Activated CD4-positive, alpha-beta T cell treated with anti-CD3 and anti-CD28 coated beads for 24 hours (primary cell): ENCODE data around the gene REM2.

ENCODE experiments used
- DNase-seq, 2 donors: peaks; one replicate each; pipeline ENCODE4 v3.0.0-alpha.2; 2020; ENCODE audit warnings: low read depth in 2 of 2

Gene REM2

GRCh38 chr14:22883173-22883976, at the start of gene REM2:
Gene REM2 (plus strand): TSS chr14:22883222. CDS start chr14:22883288, 66 bp downstream.
- DNase-seq, result no peak

GRCh38 chr14:22835505-22835904, 47.5 kb upstream of the REM2 start:
- DNase-seq, result no peak

GRCh38 chr14:22836301-22837113, 46.5 kb upstream of the REM2 start, which contains the start of gene MMP14:
Gene MMP14 (plus strand): TSS chr14:22836585. CDS start chr14:22836818, 233 bp downstream.
- no peak for DNase-seq

- DNase-seq, result no peak
Observed at GRCh38 chr14:22837114-22837749, 45.8 kb upstream of the REM2 start.

GRCh38 chr14:22837750-22838538, 45.1 kb upstream of the REM2 start:
- DNase-seq, result no peak

- no peak for DNase-seq
Observed at GRCh38 chr14:22838631-22839041, 44.4 kb upstream of the REM2 start.

GRCh38 chr14:22839159-22839779, 43.8 kb upstream of the REM2 start:
- no peak for DNase-seq

GRCh38 chr14:22841311-22841710, 41.7 kb upstream of the REM2 start:
- no peak for DNase-seq

- DNase-seq, result no peak
Observed at GRCh38 chr14:22841769-22842168, 41.3 kb upstream of the REM2 start.

GRCh38 chr14:22842211-22843122, 40.6 kb upstream of the REM2 start:
- DNase-seq, result no peak

GRCh38 chr14:22843123-22843925, 39.7 kb upstream of the REM2 start:
- DNase-seq, result no peak

- no peak for DNase-seq
Observed at GRCh38 chr14:22844221-22845102, 38.6 kb upstream of the REM2 start.

GRCh38 chr14:22845103-22845394, 38.0 kb upstream of the REM2 start:
- no peak for DNase-seq

- no peak for DNase-seq
Observed at GRCh38 chr14:22845821-22846625, 37.0 kb upstream of the REM2 start.

GRCh38 chr14:22846811-22847307, 36.2 kb upstream of the REM2 start:
- no peak for DNase-seq

- DNase-seq, result no peak
Observed at GRCh38 chr14:22847661-22848341, 35.2 kb upstream of the REM2 start.
